ENCODE data around the gene SENP5.
A peak's percentile ranks its signal among the peaks of the same experiment; 100 is the strongest.
"Not testable (repeated sequence)": the region's sequence is repeated elsewhere in the genome, so short reads cannot be mapped to it uniquely, and the experiment has no call there.

Gene SENP5

GRCh38 chr3:196942226-196942914 lies 74.7 kb downstream of the SENP5 start, which contains the start of gene NCBP2:
Gene NCBP2, minus strand, starts transcription at chr3:196942528. Its CDS starts 25 bp downstream, at chr3:196942503.
- DNase-seq (ENCODE audit: low read depth in 1 of 2, low spot score in 1 of 2) = peak; percentile 99 to 100

DNA sequence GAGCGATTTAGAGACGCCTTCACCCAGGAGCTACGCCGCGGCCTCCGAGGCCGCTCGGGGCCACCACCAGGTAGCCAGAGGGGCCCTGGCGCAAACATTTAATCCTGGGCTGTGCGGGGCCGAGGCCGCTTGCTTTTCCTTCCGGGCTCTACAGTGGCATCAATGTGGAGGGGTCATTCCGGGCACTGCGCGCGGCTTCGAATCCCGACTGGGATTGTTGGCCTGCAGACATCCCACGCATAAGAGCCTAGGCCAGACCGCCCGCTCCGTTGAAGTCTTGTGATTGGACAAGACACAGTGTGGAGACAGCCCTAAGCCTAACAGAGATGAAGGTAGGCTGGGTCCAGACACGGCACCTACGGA lies 75.2 kb downstream of the SENP5 start:
- no peak for DNase-seq (ENCODE audit: low read depth in 1 of 2, low spot score in 1 of 2)

- DNase-seq (ENCODE audit: low read depth in 1 of 2, low spot score in 1 of 2) = not testable (repeated sequence)
These were observed 76.5 kb downstream of the SENP5 start for GRCh38 chr3:196944037-196944790.

- no peak for DNase-seq (ENCODE audit: low read depth in 1 of 2, low spot score in 1 of 2)
These were observed 79.6 kb downstream of the SENP5 start for GRCh38 chr3:196947136-196947859.

DNA sequence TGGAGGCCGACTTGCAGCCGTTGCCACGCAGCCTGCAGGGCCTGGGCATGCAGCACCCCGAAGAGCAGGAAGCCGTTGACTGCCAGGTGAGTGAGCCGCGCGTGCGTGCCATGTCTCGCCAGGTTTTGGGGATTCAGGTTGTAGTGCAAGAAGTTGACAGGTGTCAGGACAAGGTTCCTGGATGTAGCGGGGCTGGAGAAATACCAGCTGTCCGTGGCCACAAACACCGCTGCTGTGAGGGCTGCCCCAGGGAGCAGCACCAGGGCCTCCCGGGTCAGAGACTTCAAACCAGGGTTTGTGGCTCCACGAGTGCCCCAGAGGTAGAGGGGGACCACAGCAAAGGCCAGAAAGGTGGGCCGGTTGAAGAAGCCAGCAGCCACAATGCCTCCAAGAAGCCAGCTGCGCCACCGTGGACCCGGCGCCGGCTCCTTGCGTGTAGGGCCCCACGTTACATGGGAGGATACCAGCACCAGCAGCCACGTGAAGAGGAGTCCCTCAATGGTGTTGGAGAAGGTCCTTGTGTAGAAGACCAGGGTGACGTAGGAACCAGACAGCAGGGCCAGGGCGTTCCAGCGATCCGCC lies 80.2 kb downstream of the SENP5 start:
- DNase-seq (ENCODE audit: low read depth in 1 of 2, low spot score in 1 of 2) = no peak

DNA sequence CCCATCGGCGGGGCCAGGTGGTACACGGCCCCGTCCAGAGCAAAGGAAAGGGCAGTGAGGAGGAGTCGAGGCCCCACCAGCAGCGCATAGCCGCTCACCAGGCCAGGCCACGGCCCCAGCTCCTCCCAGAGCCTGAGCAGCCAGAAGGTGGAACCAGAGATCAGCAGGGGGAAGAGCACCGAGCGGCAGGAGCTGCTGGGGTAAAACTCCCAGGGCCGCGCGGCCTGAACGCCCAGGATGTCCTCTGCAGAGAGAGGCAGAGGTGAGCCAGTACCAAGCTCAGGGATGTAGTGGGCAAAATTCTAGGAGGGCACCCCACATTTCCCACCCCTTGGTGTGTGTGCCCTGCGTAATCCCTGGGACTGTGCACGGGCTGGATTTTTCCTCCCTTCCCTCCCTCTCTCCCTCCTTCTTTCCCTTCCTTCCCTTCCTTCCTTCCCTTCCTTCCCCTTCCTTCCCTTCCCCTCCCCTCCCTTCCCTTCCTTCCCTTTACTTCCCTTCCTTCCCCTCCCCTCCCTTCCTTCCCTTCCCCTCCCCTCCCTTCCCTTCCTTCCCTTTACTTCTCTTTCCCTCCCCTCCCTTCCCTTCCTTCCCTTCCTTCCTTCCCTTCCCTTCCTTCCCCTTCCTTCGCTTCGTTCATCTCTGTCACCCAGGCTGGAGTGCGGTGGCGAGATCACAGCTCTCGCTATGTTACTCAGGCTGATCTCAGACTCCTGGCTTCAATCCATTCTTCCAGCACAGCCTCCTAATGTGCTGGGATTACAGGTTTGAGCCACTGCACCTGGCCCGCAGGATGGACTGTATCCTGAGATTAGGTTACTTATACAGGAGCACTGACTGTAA lies 80.9 kb downstream of the SENP5 start:
- no peak for DNase-seq (ENCODE audit: low read depth in 1 of 2, low spot score in 1 of 2)

- no peak for DNase-seq (ENCODE audit: low read depth in 1 of 2, low spot score in 1 of 2)
These were observed 81.5 kb downstream of the SENP5 start for GRCh38 chr3:196949285-196949619.

DNA sequence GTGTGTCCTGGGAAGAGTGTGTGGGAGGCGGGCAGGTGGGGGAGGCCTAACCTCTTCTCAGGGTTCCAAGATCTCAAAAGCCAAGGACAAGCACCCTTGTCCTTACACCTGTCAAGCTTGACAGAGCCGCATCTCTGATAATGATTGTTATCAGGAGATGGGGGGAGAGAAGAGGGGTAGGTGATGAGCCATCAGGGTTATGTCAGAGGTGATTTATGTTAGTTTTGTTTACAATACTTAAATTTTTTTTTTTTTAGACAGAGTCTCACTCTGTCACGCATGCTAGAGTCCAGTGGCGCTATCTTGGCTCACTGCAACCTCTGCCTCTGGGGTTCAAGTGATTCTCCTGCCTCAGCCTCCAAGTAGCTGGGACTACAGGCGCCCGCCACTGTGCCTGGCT lies 82.0 kb downstream of the SENP5 start:
- DNase-seq (ENCODE audit: low read depth in 1 of 2, low spot score in 1 of 2) = no peak

DNA sequence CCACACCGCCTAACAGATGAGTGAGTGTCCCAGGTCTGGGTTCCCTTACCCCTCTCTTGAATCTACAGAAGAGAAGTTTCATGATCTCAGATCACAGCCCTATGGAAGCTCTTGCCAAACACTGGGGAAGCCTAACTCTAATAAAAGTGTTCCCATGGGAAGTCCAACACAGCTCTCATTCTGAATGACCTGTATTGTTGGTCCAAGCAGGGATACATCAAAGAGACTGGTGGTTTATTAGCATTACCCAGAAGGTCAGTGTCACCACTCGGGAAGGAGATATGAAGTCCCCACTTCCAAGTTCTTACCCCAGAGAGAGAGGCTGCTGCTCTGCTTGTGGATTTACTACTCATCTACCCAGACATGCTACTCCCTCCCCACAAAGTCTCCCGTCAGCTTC lies 83.7 kb downstream of the SENP5 start:
- no peak for DNase-seq (ENCODE audit: low read depth in 1 of 2, low spot score in 1 of 2)

GRCh38 chr3:196954832-196955231 lies 87.1 kb downstream of the SENP5 start:
- no peak for DNase-seq (ENCODE audit: low read depth in 1 of 2, low spot score in 1 of 2)

GRCh38 chr3:196962108-196962929 lies 94.6 kb downstream of the SENP5 start:
- DNase-seq (ENCODE audit: low read depth in 1 of 2, low spot score in 1 of 2) = no peak

- DNase-seq (ENCODE audit: low read depth in 1 of 2, low spot score in 1 of 2) = no peak
These were observed 95.4 kb downstream of the SENP5 start for GRCh38 chr3:196962930-196963630.

GRCh38 chr3:196963631-196963953 lies 95.9 kb downstream of the SENP5 start:
- no peak for DNase-seq (ENCODE audit: low read depth in 1 of 2, low spot score in 1 of 2)

DNA sequence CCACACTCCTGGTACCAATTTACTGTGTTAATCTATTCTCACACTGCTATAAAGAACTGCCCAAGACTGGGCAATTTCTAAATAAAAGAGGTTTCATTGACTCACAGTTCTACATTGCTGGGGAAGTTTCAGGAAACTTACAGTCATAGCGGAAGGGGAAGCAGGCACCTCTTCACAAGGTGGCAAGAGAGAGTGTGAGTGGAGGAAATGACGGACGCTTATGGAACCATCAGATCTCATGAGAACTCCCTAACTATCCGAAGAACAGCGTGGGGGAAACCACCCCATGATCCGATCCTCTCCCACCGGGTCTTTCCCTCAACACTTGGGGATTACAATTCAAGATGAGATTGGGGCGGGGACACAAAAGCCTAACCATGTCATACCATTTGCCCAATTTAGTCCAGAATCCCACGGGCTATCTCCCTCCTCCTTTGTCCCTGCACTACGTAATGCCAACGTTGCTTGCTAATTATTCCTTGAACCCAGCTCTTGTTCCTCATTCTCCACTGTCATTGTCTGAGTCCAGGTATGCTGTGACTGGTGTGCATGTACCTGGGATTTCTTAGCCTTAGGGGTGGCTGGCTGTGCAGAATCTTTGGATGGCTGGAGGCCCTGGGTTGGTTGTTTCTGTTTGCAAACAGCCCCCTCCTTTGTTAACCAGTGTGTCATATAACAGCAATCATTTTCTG lies 97.5 kb downstream of the SENP5 start:
- DNase-seq (ENCODE audit: low read depth in 1 of 2, low spot score in 1 of 2) = no peak

DNA sequence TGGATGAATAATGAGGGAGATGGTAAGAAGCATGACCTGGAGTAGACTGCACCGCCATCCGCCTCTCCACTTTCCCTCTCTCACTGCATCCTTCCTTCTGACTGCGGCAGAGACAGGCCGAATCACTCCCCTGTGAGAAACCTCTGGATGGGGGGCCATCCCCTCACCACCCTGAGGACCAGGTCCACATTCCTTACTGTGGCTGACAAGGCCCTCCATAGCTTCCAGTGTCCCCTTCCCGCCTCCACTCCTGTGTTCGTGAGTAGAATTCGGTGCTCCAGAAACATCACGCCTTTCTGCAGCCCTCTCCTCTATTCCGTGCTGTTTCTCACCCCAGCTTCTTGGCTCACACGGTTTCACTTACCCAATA lies 98.1 kb downstream of the SENP5 start:
- no peak for DNase-seq (ENCODE audit: low read depth in 1 of 2, low spot score in 1 of 2)

DNA sequence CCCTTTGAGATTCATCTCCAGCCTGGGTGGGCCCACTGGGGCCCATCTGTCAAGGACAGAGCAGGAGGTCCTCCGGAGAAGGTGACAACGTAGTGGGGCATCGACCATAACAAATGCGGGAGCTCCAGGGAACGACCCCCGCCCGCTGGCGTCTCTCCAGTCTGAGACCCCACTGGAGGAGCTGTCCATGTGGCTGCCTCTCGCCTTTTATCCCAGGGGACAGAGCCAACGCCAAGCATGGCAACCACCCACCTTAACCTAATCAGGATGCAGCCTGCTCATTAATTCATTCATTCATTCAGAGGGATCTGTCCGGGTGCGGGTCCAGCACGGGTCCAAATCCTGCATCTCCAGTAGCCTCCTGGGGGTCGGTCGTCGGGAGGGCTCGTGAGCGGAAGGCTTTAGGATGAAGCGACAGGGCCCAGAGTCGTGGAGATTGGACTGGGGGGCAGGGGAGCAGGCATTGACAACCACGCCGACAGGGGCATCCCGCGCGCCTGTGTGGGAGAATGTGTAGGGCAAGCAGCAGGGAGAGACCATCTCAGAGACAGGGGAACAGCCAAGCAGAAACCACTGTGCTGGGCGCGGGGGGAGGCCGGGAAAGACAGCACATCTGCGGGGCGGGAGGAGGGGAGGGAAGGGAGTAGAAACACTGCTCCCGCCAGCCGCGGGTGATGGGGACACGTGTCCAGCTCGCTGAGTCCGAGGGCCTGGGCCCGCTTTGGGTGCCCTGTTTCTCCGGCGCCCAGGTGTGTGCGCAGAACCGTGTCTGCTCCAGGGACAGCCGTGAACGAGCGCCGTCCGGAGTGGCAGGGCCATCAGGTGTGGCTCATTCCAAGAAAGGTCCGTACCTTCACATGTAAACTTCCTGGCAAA lies 99.0 kb downstream of the SENP5 start:
- DNase-seq (ENCODE audit: low read depth in 1 of 2, low spot score in 1 of 2) = no peak

GRCh38 chr3:196967412-196968232 lies 99.9 kb downstream of the SENP5 start:
- no peak for DNase-seq (ENCODE audit: low read depth in 1 of 2, low spot score in 1 of 2)

Data from activated CD4-positive, alpha-beta T cell treated with anti-CD3 and anti-CD28 coated beads, Interleukin-2, amount 50 U/mL, for 24 hours (primary cell).